ENCODE measurements around the gene POLK.

The POLK gene

GRCh38 chr5:75611311-75612225, 99.9 kb downstream of the POLK start, which contains the start of gene ANKDD1B:
Gene ANKDD1B (plus strand): TSS chr5:75611453. CDS start chr5:75611635, 182 bp downstream.
- peak; percentile 21 for FAIRE-seq

GRCh38 chr5:75612226-75612569, 100.5 kb downstream of the POLK start:
- no peak for FAIRE-seq

GRCh38 chr5:75612901-75613300, 101.2 kb downstream of the POLK start:
- no peak for FAIRE-seq

GRCh38 chr5:75614176-75614575, 102.5 kb downstream of the POLK start:
- FAIRE-seq, result no peak

GRCh38 chr5:75616371-75616881, 104.7 kb downstream of the POLK start:
- FAIRE-seq, result no peak

- no peak for FAIRE-seq
Measured at GRCh38 chr5:75616971-75617621, 105.4 kb downstream of the POLK start.

- FAIRE-seq, result no peak
Measured at GRCh38 chr5:75617736-75618352, 106.2 kb downstream of the POLK start.

- no peak for FAIRE-seq
Measured at GRCh38 chr5:75620184-75620959, 108.7 kb downstream of the POLK start.

- no peak for FAIRE-seq
Measured at GRCh38 chr5:75622564-75622963, 110.9 kb downstream of the POLK start.

- FAIRE-seq, result no peak
Measured at GRCh38 chr5:75623846-75624245, 112.2 kb downstream of the POLK start.

- no peak for FAIRE-seq
Measured at GRCh38 chr5:75626959-75627358, 115.3 kb downstream of the POLK start.

- FAIRE-seq, result no peak
Measured at GRCh38 chr5:75627801-75628200, 116.1 kb downstream of the POLK start.

- FAIRE-seq, result no peak
Measured at GRCh38 chr5:75630875-75631274, 119.2 kb downstream of the POLK start.

- FAIRE-seq, result no peak
Measured at GRCh38 chr5:75632321-75632720, 120.6 kb downstream of the POLK start.

GRCh38 chr5:75637949-75638348, 126.3 kb downstream of the POLK start:
- no peak for FAIRE-seq

- FAIRE-seq, result no peak
Measured at GRCh38 chr5:75639535-75640311, 128.0 kb downstream of the POLK start.

- no peak for FAIRE-seq
Measured at GRCh38 chr5:75640395-75640794, 128.7 kb downstream of the POLK start.

GRCh38 chr5:75640826-75641225, 129.1 kb downstream of the POLK start:
- FAIRE-seq, result no peak

GRCh38 chr5:75648712-75649111, 137.0 kb downstream of the POLK start:
- FAIRE-seq, result no peak
